Adipose tissue (tissue), 3 donors: ENCODE results near the gene SLC46A1. TPM values are rescaled to one million over a fixed set of nuclear protein-coding genes. Genes with fewer than 3 reads are reported as not detected.

ENCODE experiments used
- H3K27ac ChIP-seq: one replicate; pipeline ENCODE4 v1.5.1; 2013; ENCODE audit warnings: low read depth, low read length
- WGBS, 3 donors: extraction: QIAGEN DNeasy Blood & Tissue Kit; methylation state at CpG; one replicate each; pipeline ENCODE4 v1.1.7; 2013; 5-methylcytosine and 5-hydroxymethylcytosine counted together
- polyA plus RNA-seq, 3 donors: library from polyadenylated mRNA; stranded (reverse); fragments of 200-250 nt; gene quantifications; one replicate each; pipeline ENCODE4 v1.2.3, GENCODE V29; 2013
- donor health status: healthy with polysubstance abuse.
- donor health status: Bipolar disorder and iron deficiency.
- donor health status: healthy.

SLC46A1 gene
- polyA plus RNA-seq, 3 donors = 1.2 to 5.3 (median 3.9) TPM

GRCh38 chr17:28406473-28406814, 432 bp upstream of the SLC46A1 start:
- 13 to 25% (median 23%) methylated on average over 9 of the region's 9 CpGs for WGBS, 3 donors
- H3K27ac ChIP-seq = no peak overlapping the region

DNA sequence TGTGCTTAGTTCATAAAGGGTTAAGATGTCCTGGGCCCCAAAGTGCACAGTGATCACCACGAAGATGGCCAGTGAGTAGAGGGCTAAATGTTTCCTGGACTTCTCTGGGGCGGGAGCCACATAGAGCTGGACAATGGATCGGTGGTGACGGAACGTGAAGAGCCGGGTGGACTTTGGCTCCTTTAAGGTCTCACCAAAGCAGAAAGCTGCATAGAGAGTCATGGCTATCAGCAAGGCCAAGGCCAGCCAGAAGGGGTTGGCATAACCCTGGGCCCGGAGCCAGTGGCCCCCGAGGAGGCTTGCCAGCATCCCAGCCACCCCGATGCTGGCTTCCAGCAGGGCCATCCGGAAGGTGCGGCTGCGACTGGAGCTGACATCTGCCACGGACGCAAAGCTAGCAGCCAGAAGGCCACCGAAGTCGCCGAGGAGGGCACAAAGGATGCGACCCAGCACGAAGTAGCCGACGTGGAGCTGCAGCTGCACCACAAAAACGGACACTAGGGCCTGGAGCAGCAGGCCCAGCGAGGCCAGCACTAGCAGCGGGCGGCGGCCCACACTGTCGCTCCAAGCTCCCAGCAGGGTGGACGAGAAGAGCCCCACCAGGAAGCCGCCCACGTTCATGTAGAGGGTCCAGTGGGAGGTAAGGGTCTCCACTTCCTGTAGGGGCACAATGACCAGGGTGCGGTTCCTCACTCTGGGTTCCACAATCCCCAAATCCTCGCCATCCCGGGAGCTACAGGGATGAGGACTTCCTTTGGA, 1.0 kb downstream of the SLC46A1 start:
- WGBS, 3 donors = 22 to 68% (median 48%) methylated on average over 33 of the region's 33 CpGs
- no peak overlapping the region for H3K27ac ChIP-seq

GRCh38 chr17:28404461-28404811, 1.6 kb downstream of the SLC46A1 start:
- H3K27ac ChIP-seq = peak overlapping the region; percentile 18
- 82 to 94% (median 94%) methylated on average over 5 of the region's 5 CpGs for WGBS, 3 donors

- WGBS, 3 donors = 65 to 86% (median 73%) methylated on average over 2 of the region's 2 CpGs
- no peak overlapping the region for H3K27ac ChIP-seq
Measured at GRCh38 chr17:28404007-28404406, 2.0 kb downstream of the SLC46A1 start.

- WGBS, 3 donors = 90 to 93% (median 93%) methylated on average over 6 of the region's 6 CpGs
- no peak overlapping the region for H3K27ac ChIP-seq
Measured at GRCh38 chr17:28402844-28403243, 3.2 kb downstream of the SLC46A1 start.

- WGBS, 3 donors = 36 to 44% (median 36%) methylated on average over 3 of the region's 3 CpGs
- H3K27ac ChIP-seq = no peak overlapping the region
Measured at GRCh38 chr17:28402224-28402630, 3.8 kb downstream of the SLC46A1 start.

- 91 to 97% (median 96%) methylated on average over 4 of the region's 4 CpGs for WGBS, 3 donors
- H3K27ac ChIP-seq = no peak overlapping the region
Measured at GRCh38 chr17:28399808-28400207, 6.2 kb downstream of the SLC46A1 start.

- 56 to 65% (median 60%) methylated on average over 6 of the region's 6 CpGs for WGBS, 3 donors
Measured at GRCh38 chr17:28398280-28398981, 7.6 kb downstream of the SLC46A1 start.

GRCh38 chr17:28397687-28398279, 8.2 kb downstream of the SLC46A1 start:
- WGBS, 3 donors = 75 to 80% (median 78%) methylated on average over 7 of the region's 7 CpGs
- H3K27ac ChIP-seq = no peak overlapping the region

More at GRCh38 chr17:28398280-28398981, 7.6 kb downstream of the SLC46A1 start:
- no peak overlapping the region for H3K27ac ChIP-seq

DNA sequence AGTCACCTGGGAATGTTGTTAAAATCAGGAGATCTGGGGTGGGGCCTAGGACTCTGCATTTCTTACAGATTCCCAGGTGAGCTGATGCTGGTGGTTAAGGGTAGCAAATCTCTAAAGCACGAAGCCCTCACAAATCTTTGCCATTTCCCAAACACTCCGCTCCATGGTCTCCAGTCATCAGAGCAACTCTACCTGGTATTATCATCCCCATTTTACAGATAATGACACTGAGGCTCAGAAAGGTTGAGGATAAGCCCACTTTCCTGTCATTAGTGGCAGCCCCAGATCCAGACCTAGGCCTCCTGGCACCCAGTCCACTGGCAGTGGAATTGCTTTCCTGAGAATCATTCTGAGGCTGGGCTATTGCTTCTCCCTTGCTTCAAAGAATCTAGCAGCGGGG, 8.7 kb downstream of the SLC46A1 start:
- no peak overlapping the region for H3K27ac ChIP-seq
- 94 to 96% (median 95%) methylated on average over 3 of the region's 3 CpGs for WGBS, 3 donors

GRCh38 chr17:28396635-28397239, 9.3 kb downstream of the SLC46A1 start:
- 64 to 75% (median 71%) methylated on average over 6 of the region's 6 CpGs for WGBS, 3 donors

GRCh38 chr17:28395968-28396367, 10.0 kb downstream of the SLC46A1 start:
- WGBS, 3 donors = 86 to 92% (median 91%) methylated on average over 6 of the region's 6 CpGs

More at GRCh38 chr17:28396635-28397239, 9.3 kb downstream of the SLC46A1 start:
- H3K27ac ChIP-seq = no peak overlapping the region

DNA sequence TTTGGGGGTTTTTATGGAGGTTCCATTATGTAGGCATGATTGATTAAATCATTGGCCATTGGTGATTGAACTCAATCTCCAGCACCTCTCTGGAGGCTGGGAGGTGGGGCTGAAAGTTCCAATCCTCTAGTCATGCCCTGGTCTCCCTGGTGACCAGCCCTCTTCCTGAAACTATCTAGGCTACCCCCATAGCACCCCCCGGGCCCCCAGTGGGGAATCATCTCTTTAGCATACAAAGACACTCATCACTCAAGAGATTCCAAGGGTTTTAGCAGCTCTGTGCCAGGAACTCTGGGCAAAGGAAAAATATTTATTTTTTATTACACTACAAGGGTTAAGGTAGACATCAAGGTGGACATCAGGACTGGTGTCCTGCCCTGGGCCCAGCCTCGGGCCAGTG, 10.6 kb downstream of the SLC46A1 start:
- 50 to 75% (median 66%) methylated on average over 2 of the region's 2 CpGs for WGBS, 3 donors
- H3K27ac ChIP-seq = no peak overlapping the region

More at GRCh38 chr17:28395968-28396367, 10.0 kb downstream of the SLC46A1 start:
- H3K27ac ChIP-seq = no peak overlapping the region

GRCh38 chr17:28394337-28395116, 11.5 kb downstream of the SLC46A1 start:
- WGBS, 3 donors = 80 to 86% (median 82%) methylated on average over 7 of the region's 7 CpGs

GRCh38 chr17:28392491-28392890, 13.5 kb downstream of the SLC46A1 start:
- H3K27ac ChIP-seq = no peak overlapping the region
- 63 to 85% (median 72%) methylated on average over 10 of the region's 10 CpGs for WGBS, 3 donors

More at GRCh38 chr17:28394337-28395116, 11.5 kb downstream of the SLC46A1 start:
- H3K27ac ChIP-seq = no peak overlapping the region

DNA sequence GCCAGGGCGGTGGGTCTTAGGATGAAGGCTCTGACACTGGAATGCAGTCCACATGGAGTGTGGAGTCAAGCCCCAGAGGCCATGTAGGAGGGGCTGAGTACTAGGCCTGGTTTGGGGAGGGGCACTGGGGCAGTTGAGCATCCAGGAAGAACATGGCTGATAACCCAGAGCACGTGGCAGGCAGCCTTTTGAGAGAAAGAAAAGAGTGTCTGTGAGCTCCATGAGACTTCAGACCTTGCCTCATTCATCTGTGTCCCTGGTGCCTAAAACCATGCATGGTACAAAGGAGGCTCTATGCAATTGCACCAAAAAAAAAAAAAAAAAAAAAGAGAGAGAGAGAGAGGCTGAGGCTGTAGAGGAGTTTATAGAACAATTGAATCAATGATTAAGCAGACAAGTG, 14.6 kb downstream of the SLC46A1 start:
- WGBS, 3 donors = 73 to 77% (median 75%) methylated on average over 2 of the region's 2 CpGs
- H3K27ac ChIP-seq = no peak overlapping the region

DNA sequence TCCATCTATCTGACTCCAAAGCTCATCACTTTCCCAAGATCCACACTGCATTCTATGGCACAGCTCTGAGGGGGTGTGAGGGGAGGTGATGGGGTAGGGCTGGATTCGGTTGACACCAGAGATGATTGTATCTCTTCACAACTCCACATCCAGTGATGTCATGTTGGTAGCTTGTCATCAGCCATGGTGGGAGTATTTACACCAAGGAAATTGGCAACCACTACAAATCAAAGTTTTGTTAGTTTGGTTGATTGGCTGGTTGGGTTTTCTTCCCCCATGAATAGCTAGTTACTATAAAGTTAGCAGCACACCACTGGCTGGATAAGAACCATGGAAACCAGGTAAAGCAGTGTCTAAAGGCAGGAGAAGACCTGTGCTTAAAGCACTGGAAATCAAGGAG, 15.0 kb downstream of the SLC46A1 start:
- WGBS, 3 donors = 92 to 100% (median 94%) methylated on average over 1 of the region's 1 CpG
- H3K27ac ChIP-seq = no peak overlapping the region

GRCh38 chr17:28390563-28390962, 15.4 kb downstream of the SLC46A1 start:
- H3K27ac ChIP-seq = no peak overlapping the region
- 97% methylated on average over 2 of the region's 2 CpGs for WGBS, 3 donors
